Gastrocnemius medialis (tissue), 4 donors: Measurements from ENCODE around the gene POU5F1.

Experiments used
- POLR2A ChIP-seq, 2 donors: fragments of 450-650 bp; IDR thresholded peaks; one replicate each; pipeline ENCODE4 v1.6.1; 2017; ENCODE audit warnings: antibody characterized with exemption in 2 of 2, mild to moderate bottlenecking in 2 of 2, moderate library complexity in 2 of 2
- TF ChIP-seq, protein P1 (sequence below), 5 experiments: fragments of 450-650 bp in 3 of 5; fragments of 200-600 bp in 2 of 5; sonication (generic) in 2 of 5; IDR thresholded peaks in 4 of 5; conservative IDR thresholded peaks in 1 of 5; 1 replicate in 4 of 5; 2 replicates in 1 of 5; pipeline ENCODE4 v1.5.1; 2016 to 2019; ENCODE audit warnings: antibody characterized with exemption in 5 of 5, mild to moderate bottlenecking in 3 of 5, moderate library complexity in 3 of 5

DNA sequence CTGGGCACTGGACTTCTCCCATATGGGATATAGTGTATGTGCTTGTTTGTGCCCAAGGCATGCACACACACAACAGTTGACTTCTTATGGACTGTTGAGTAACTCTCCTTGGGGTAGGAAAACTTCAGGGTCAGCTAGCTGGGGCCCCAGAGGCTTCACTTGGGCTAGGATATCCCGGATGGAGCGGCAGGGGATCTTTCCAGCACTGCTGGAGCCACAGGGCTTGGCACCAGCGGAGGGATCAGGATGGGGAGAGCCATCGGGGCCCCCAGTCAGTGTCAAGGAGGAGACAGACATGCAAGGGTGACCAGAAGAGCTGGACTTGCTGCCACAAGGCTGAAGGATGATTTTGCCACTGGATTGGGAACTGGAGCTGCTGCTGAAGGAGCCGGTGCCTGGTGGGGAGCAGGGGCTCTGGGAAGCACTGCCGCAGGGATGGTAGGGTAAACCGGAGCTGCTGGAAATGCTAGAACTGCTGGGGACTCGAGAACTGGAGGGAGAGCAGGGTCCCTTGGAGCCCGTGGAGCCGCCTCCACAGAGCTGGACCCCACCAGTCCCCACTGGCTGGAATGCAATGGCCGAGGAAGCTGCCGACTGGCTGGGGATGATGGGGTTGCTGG is 54.4 kb downstream of the POU5F1 start:
- TF ChIP-seq, protein P1, sequence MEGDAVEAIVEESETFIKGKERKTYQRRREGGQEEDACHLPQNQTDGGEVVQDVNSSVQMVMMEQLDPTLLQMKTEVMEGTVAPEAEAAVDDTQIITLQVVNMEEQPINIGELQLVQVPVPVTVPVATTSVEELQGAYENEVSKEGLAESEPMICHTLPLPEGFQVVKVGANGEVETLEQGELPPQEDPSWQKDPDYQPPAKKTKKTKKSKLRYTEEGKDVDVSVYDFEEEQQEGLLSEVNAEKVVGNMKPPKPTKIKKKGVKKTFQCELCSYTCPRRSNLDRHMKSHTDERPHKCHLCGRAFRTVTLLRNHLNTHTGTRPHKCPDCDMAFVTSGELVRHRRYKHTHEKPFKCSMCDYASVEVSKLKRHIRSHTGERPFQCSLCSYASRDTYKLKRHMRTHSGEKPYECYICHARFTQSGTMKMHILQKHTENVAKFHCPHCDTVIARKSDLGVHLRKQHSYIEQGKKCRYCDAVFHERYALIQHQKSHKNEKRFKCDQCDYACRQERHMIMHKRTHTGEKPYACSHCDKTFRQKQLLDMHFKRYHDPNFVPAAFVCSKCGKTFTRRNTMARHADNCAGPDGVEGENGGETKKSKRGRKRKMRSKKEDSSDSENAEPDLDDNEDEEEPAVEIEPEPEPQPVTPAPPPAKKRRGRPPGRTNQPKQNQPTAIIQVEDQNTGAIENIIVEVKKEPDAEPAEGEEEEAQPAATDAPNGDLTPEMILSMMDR (IDR thresholded peaks at IDR 0.05 in 4 of 5, conservative IDR thresholded peaks at IDR 0.05 in 1 of 5) = no peak
- no peak for TF ChIP-seq POLR2A (IDR thresholded peaks at IDR 0.05)
